Rectal smooth muscle tissue (tissue), 1 donor: ENCODE data around the gene DMTF1.

Source experiments
- H3K27ac ChIP-seq: one replicate; pipeline ENCODE4 v1.7.0; 2013; ENCODE audit warnings: low read depth, low read length, inconsistent platforms
- H3K27me3 ChIP-seq: one replicate; pipeline ENCODE4 v1.7.0; 2013; ENCODE audit warnings: low read length; ENCODE audit not compliant: control insufficient read depth, insufficient read depth
- H3K36me3 ChIP-seq: one replicate; pipeline ENCODE4 v1.7.0; 2013; ENCODE audit warnings: low read length; ENCODE audit not compliant: control insufficient read depth, insufficient read depth
- H3K4me1 ChIP-seq: one replicate; pipeline ENCODE4 v1.7.0; 2013; ENCODE audit warnings: low read length; ENCODE audit not compliant: control insufficient read depth, insufficient read depth
- H3K4me3 ChIP-seq: one replicate; pipeline ENCODE4 v1.7.0; 2013; ENCODE audit warnings: low read length
- H3K9ac ChIP-seq: one replicate; pipeline ENCODE4 v1.7.0; 2013; ENCODE audit warnings: low read length

DMTF1 gene

GRCh38 chr7:87151002-87151728 is 1.1 kb upstream of the DMTF1 start:
- H3K27ac ChIP-seq = peak overlapping the region; percentile 99
- peaks cover 17% of the 10 kb centered on the region for H3K4me1 ChIP-seq
- peak overlapping the region; percentile 72 for H3K9ac ChIP-seq
- H3K36me3 ChIP-seq = no peaks in the 10 kb centered on the region
- H3K27me3 ChIP-seq = no peaks in the 10 kb centered on the region
- peak overlapping the region; percentile 76 for H3K4me3 ChIP-seq

GRCh38 chr7:87151729-87152111 is 533 bp upstream of the DMTF1 start:
- Histone ChIP-seq H3K36me3 (no peaks in the 10 kb centered on the region), H3K4me3 (peak overlapping the region; percentile 76), H3K4me1 (peaks cover 19% of the 10 kb centered on the region), H3K9ac (peak overlapping the region; percentile 72), H3K27me3 (no peaks in the 10 kb centered on the region), H3K27ac (peak overlapping the region; percentile 99)

GRCh38 chr7:87152897-87153641 is 816 bp downstream of the DMTF1 start:
- Histone ChIP-seq H3K4me1 (peaks cover 19% of the 10 kb centered on the region), H3K36me3 (no peaks in the 10 kb centered on the region), H3K27me3 (no peaks in the 10 kb centered on the region), H3K9ac (peak overlapping the region; percentile 75), H3K4me3 (peak overlapping the region; percentile 85), H3K27ac (peak overlapping the region; percentile 99)

- Histone ChIP-seq H3K9ac (no peak overlapping the region), H3K27ac (no peak overlapping the region), H3K27me3 (no peaks in the 10 kb centered on the region), H3K4me3 (peak overlapping the region; percentile 18), H3K4me1 (peaks cover 19% of the 10 kb centered on the region), H3K36me3 (no peaks in the 10 kb centered on the region)
These were observed 1.9 kb downstream of the DMTF1 start for GRCh38 chr7:87154166-87154565.

GRCh38 chr7:87154569-87154968 is 2.3 kb downstream of the DMTF1 start:
- Histone ChIP-seq H3K4me3 (peak overlapping the region; percentile 18), H3K27ac (no peak overlapping the region), H3K9ac (no peak overlapping the region), H3K27me3 (no peaks in the 10 kb centered on the region), H3K4me1 (peaks cover 19% of the 10 kb centered on the region), H3K36me3 (no peaks in the 10 kb centered on the region)

GRCh38 chr7:87155788-87156187 is 3.5 kb downstream of the DMTF1 start:
- Histone ChIP-seq H3K4me1 (peaks cover 23% of the 10 kb centered on the region), H3K9ac (no peak overlapping the region), H3K4me3 (no peak overlapping the region), H3K36me3 (no peaks in the 10 kb centered on the region), H3K27ac (no peak overlapping the region), H3K27me3 (no peaks in the 10 kb centered on the region)

GRCh38 chr7:87156709-87157108 is 4.5 kb downstream of the DMTF1 start:
- Histone ChIP-seq H3K27me3 (no peaks in the 10 kb centered on the region), H3K9ac (no peak overlapping the region), H3K4me3 (no peak overlapping the region), H3K4me1 (peaks cover 18% of the 10 kb centered on the region), H3K36me3 (no peaks in the 10 kb centered on the region), H3K27ac (no peak overlapping the region)

- no peaks in the 10 kb centered on the region for H3K27me3 ChIP-seq
- no peak overlapping the region for H3K9ac ChIP-seq
- peaks cover 7% of the 10 kb centered on the region for H3K4me1 ChIP-seq
- H3K27ac ChIP-seq = no peak overlapping the region
- H3K4me3 ChIP-seq = no peak overlapping the region
- peaks cover 3% of the 10 kb centered on the region for H3K36me3 ChIP-seq
These were observed 7.3 kb downstream of the DMTF1 start for GRCh38 chr7:87159538-87159937.

GRCh38 chr7:87164433-87164832 is 12.2 kb downstream of the DMTF1 start:
- H3K9ac ChIP-seq = no peak overlapping the region
- no peak overlapping the region for H3K27ac ChIP-seq
- H3K4me1 ChIP-seq = peaks cover 4% of the 10 kb centered on the region
- peaks cover 26% of the 10 kb centered on the region for H3K36me3 ChIP-seq
- no peaks in the 10 kb centered on the region for H3K27me3 ChIP-seq
- H3K4me3 ChIP-seq = no peak overlapping the region

- H3K27me3 ChIP-seq = no peaks in the 10 kb centered on the region
- H3K4me3 ChIP-seq = no peak overlapping the region
- H3K36me3 ChIP-seq = peaks cover 37% of the 10 kb centered on the region
- no peak overlapping the region for H3K27ac ChIP-seq
- no peaks in the 10 kb centered on the region for H3K4me1 ChIP-seq
- H3K9ac ChIP-seq = no peak overlapping the region
These were observed 18.6 kb downstream of the DMTF1 start for GRCh38 chr7:87170828-87171227.

- H3K27me3 ChIP-seq = no peaks in the 10 kb centered on the region
- no peaks in the 10 kb centered on the region for H3K4me1 ChIP-seq
- H3K27ac ChIP-seq = no peak overlapping the region
- H3K9ac ChIP-seq = no peak overlapping the region
- H3K4me3 ChIP-seq = no peak overlapping the region
- peaks cover 37% of the 10 kb centered on the region for H3K36me3 ChIP-seq
These were observed 19.2 kb downstream of the DMTF1 start for GRCh38 chr7:87171282-87171934.

- no peaks in the 10 kb centered on the region for H3K27me3 ChIP-seq
- H3K36me3 ChIP-seq = peaks cover 22% of the 10 kb centered on the region
- H3K9ac ChIP-seq = no peak overlapping the region
- no peak overlapping the region for H3K4me3 ChIP-seq
- no peak overlapping the region for H3K27ac ChIP-seq
- H3K4me1 ChIP-seq = no peaks in the 10 kb centered on the region
These were observed 21.2 kb downstream of the DMTF1 start for GRCh38 chr7:87173471-87173870.
